HCT116 (cell line): ENCODE data around the gene IFITM5. TPM values are rescaled to one million over a fixed set of nuclear protein-coding genes. Genes with fewer than 3 reads are reported as not detected.

Source experiments
- ATAC-seq: fragments of 200-7000 bp; cut with Tn5 transposase; 2 replicates; pipeline ENCODE4 v1.9.1; 2020; ENCODE audit warnings: mild to moderate bottlenecking, moderate library complexity
- BruUV-seq: library from RNA; stranded (reverse); fragments of 400-500 nt; replicated peaks from 2 replicates; lab custom pipeline; 2021; lab: Mats Ljungman, UMichigan
- CTCF ChIA-PET: fragments of 300-600 bp; sonication (Branson Sonifier 250); formaldehyde crosslinking; loops from one replicate; lab custom pipeline; 2021; ENCODE audit warnings: antibody characterized with exemption; lab: Charles Lee
- POLR2A ChIA-PET: fragments of 300-600, 350-600 bp; sonication (Branson Sonifier 250); formaldehyde crosslinking; loops from one replicate; lab custom pipeline; 2021; ENCODE audit warnings: antibody characterized with exemption; lab: Charles Lee
- RAD21 ChIA-PET, 2 experiments: fragments of 300-600 bp; sonication (Branson Sonifier 250); formaldehyde crosslinking; loops; one replicate each; lab custom pipeline; 2023; ENCODE audit warnings: low total read pairs in 2 of 2; ENCODE audit not compliant: uncharacterized antibody in 2 of 2, unreplicated experiment in 2 of 2, low non-redundant PET in 1 of 2; lab: Charles Lee
- DNase-seq: peaks from one replicate; pipeline ENCODE4 v3.0.0-alpha.2; 2010; ENCODE audit warnings: low read depth, low spot score
- H2AFZ ChIP-seq: fragments of 200-600 bp; shearing (Covaris generic), sonication (generic); 2 replicates; pipeline ENCODE4 v1.6.1; 2017; ENCODE audit warnings: low read depth, mixed run types, mixed read lengths, antibody characterized with exemption, low read length; ENCODE audit not compliant: poor library complexity, severe bottlenecking
- H3K27ac ChIP-seq: 2 replicates; pipeline ENCODE4 v1.5.1; 2012; ENCODE audit warnings: low read depth, low read length
- H3K27me3 ChIP-seq: fragments of 200-600 bp; sonication (generic); 2 replicates; pipeline ENCODE4 v1.6.1; 2016; ENCODE audit warnings: mixed run types, low read length, mixed read lengths; ENCODE audit not compliant: insufficient read depth
- H3K36me3 ChIP-seq, 2 experiments: fragments of 200-500 bp in 1 of 2; fragments of 200-600 bp in 1 of 2; sonication (Bioruptor generic) in 1 of 2; sonication (generic) in 1 of 2; 2 replicates each; pipeline versions ENCODE4 v1.5.1 to v1.6.1; 2014 to 2016; ENCODE audit warnings: low read length in 2 of 2, inconsistent platforms in 1 of 2, mixed read lengths in 1 of 2, mixed run types in 1 of 2; ENCODE audit not compliant: insufficient read depth in 2 of 2, control insufficient read depth in 1 of 2
- H3K4me1 ChIP-seq, 2 experiments: fragments of 200-600 bp in 1 of 2; sonication (generic) in 1 of 2; 2 replicates each; pipeline versions ENCODE4 v1.5.1 to v1.6.1; 2012 to 2017; ENCODE audit warnings: low read length in 2 of 2, inconsistent platforms in 1 of 2, mild to moderate bottlenecking in 1 of 2, mixed read lengths in 1 of 2, mixed run types in 1 of 2, moderate library complexity in 1 of 2; ENCODE audit not compliant: insufficient read depth in 2 of 2, control insufficient read depth in 1 of 2
- H3K4me2 ChIP-seq: fragments of 200-600 bp; sonication (generic); 2 replicates; pipeline ENCODE4 v1.6.1; 2017; ENCODE audit warnings: mixed run types, low read length, mixed read lengths
- H3K4me3 ChIP-seq, 2 experiments: fragments of 200-600 bp in 1 of 2; sonication (generic) in 1 of 2; replicated peaks in 1 of 2; 2 replicates each; pipeline ENCODE4 v1.5.1; 2011 to 2016; ENCODE audit warnings: low read length in 2 of 2, control low read depth in 1 of 2, low read depth in 1 of 2, mild to moderate bottlenecking in 1 of 2, mixed read lengths in 1 of 2, mixed run types in 1 of 2
- H3K79me2 ChIP-seq: fragments of 200-600 bp; sonication (generic); 2 replicates; pipeline ENCODE4 v1.6.1; 2017; ENCODE audit warnings: mild to moderate bottlenecking, mixed run types, low read length, moderate library complexity, mixed read lengths; ENCODE audit not compliant: insufficient read depth
- H3K9ac ChIP-seq: fragments of 200-600 bp; sonication (generic); 2 replicates; pipeline ENCODE4 v1.6.1; 2016; ENCODE audit warnings: low read length, mixed read lengths
- H3K9me2 ChIP-seq: fragments of 200-600 bp; sonication (generic), shearing (Covaris generic); 2 replicates; pipeline ENCODE4 v1.6.1; 2017; ENCODE audit warnings: mixed run types, mild to moderate bottlenecking, moderate library complexity; ENCODE audit not compliant: insufficient read depth
- H3K9me3 ChIP-seq, 2 experiments: fragments of 200-500 bp in 1 of 2; fragments of 200-600 bp in 1 of 2; sonication (Bioruptor generic) in 1 of 2; sonication (generic) in 1 of 2; 2 replicates each; pipeline ENCODE4 v1.6.1; 2014 to 2017; ENCODE audit warnings: low read length in 2 of 2, mixed read lengths in 2 of 2, inconsistent platforms in 1 of 2, low read depth in 1 of 2, mild to moderate bottlenecking in 1 of 2, mixed run types in 1 of 2, moderate library complexity in 1 of 2; ENCODE audit not compliant: control insufficient read depth in 1 of 2, insufficient read depth in 1 of 2
- H4K20me1 ChIP-seq: fragments of 200-600 bp; sonication (generic), shearing (Covaris generic); 2 replicates; pipeline ENCODE4 v1.6.1; 2017; ENCODE audit warnings: mixed run types, mild to moderate bottlenecking, moderate library complexity; ENCODE audit not compliant: insufficient read depth
- ATF3 ChIP-seq: IDR thresholded peaks from 2 replicates; pipeline ENCODE4 v1.6.1; 2012
- CEBPB ChIP-seq: IDR thresholded peaks from 2 replicates; pipeline ENCODE4 v1.6.1; 2012; ENCODE audit warnings: low read depth
- CTCF ChIP-seq, 3 experiments: fragments of 200-600 bp in 1 of 3; sonication (generic) in 1 of 3; IDR thresholded peaks in 2 of 3; conservative IDR thresholded peaks in 1 of 3; 2 replicates each; pipeline ENCODE4 v1.5.1; 2012 to 2017; ENCODE audit warnings: low read depth in 2 of 3, low read length in 2 of 3, antibody characterized with exemption in 1 of 3, borderline replicate concordance in 1 of 3, control low read depth in 1 of 3, mild to moderate bottlenecking in 1 of 3, mixed read lengths in 1 of 3, mixed run types in 1 of 3, moderate library complexity in 1 of 3; ENCODE audit not compliant: insufficient read depth in 1 of 3
- ELF1 ChIP-seq: IDR thresholded peaks from 2 replicates; pipeline ENCODE4 v1.6.1; 2012; ENCODE audit warnings: low read depth, borderline replicate concordance
- EZH2 ChIP-seq: fragments of 200-600 bp; sonication (generic); IDR thresholded peaks from 2 replicates; pipeline ENCODE4 v1.6.1; 2017; ENCODE audit warnings: antibody characterized with exemption, mixed run types
- EZH2phosphoT487 ChIP-seq: fragments of 200-600 bp; IDR thresholded peaks from 2 replicates; pipeline ENCODE4 v1.6.1; 2018; ENCODE audit warnings: antibody characterized with exemption, borderline replicate concordance
- FOSL1 ChIP-seq: IDR thresholded peaks from 2 replicates; pipeline ENCODE4 v1.6.1; 2012; ENCODE audit warnings: low read depth
- JUND ChIP-seq: IDR thresholded peaks from 2 replicates; pipeline ENCODE4 v1.6.1; 2012
- MAX ChIP-seq: IDR thresholded peaks from 2 replicates; pipeline ENCODE4 v1.6.1; 2012
- POLR2AphosphoS5 ChIP-seq: IDR thresholded peaks from 2 replicates; pipeline ENCODE4 v1.6.1; 2011; ENCODE audit warnings: mild to moderate bottlenecking, low read depth, low read length, moderate library complexity
- REST ChIP-seq: IDR thresholded peaks from 2 replicates; pipeline ENCODE4 v1.6.1; 2012; ENCODE audit warnings: low read depth
- SIN3A ChIP-seq: IDR thresholded peaks from 2 replicates; pipeline ENCODE4 v1.6.1; 2012; ENCODE audit warnings: low read depth
- SP1 ChIP-seq: IDR thresholded peaks from 2 replicates; pipeline ENCODE4 v1.6.1; 2012; ENCODE audit warnings: low read depth
- SRF ChIP-seq: IDR thresholded peaks from 2 replicates; pipeline ENCODE4 v1.6.1; 2012; ENCODE audit warnings: low read depth
- YY1 ChIP-seq: IDR thresholded peaks from 2 replicates; pipeline ENCODE4 v1.6.1; 2011; ENCODE audit warnings: low read length, low read depth, moderate library complexity, mild to moderate bottlenecking; ENCODE audit not compliant: insufficient replicate concordance; ENCODE audit errors: extremely low read depth
- ZBTB33 ChIP-seq: IDR thresholded peaks from 2 replicates; pipeline ENCODE4 v1.6.1; 2011; ENCODE audit warnings: mild to moderate bottlenecking, low read length, moderate library complexity; ENCODE audit not compliant: insufficient replicate concordance; ENCODE audit errors: extremely low read depth
- ZFX ChIP-seq: fragments of 450-650 bp; IDR thresholded peaks from 2 replicates; pipeline ENCODE4 v1.6.1; 2017
- intact Hi-C: fragments of 100-400 bp; cut with micrococcal nuclease; formaldehyde crosslinking; loops from 2 replicates; pipeline ENCODE4 v1.10.0; 2022
- total RNA-seq: library from RNA; stranded (reverse); gene quantifications from one replicate; pipeline ENCODE4 v1.2.1, GENCODE V29; 2021; ENCODE audit not compliant: unreplicated experiment

Gene IFITM5
- total RNA-seq, 1 experiment from 2014 or later, result not detected

- Histone ChIP-seq H4K20me1 (no peaks in the 10 kb centered on the region), H3K9me3 (no peaks in the 10 kb centered on the region), H3K9ac (no peak overlapping the region), H3K27ac (no peak overlapping the region), H3K79me2 (no peaks in the 10 kb centered on the region), H3K9me2 (no peaks in the 10 kb centered on the region), H3K36me3 (no peaks in the 10 kb centered on the region), H2AFZ (no peak overlapping the region), H3K4me3 (no peak overlapping the region), H3K27me3 (no peaks in the 10 kb centered on the region), H3K4me2 (no peak overlapping the region), H3K4me1 (peaks cover 0 to 7% of the 10 kb centered on the region in 2 experiments; a peak in 2 of 4 replicates)
- DNase-seq (no peak), ATAC-seq (no peak)
- ChIA-PET POLR2A (no interaction called here), CTCF (no interaction called here), RAD21 (no interaction called here)
- TF ChIP-seq SP1 (no peak), ELF1 (no peak), EZH2 (no peak), MAX (no peak), REST (no peak), EZH2phosphoT487 (no peak), FOSL1 (no peak), POLR2AphosphoS5 (no peak), JUND (no peak), SRF (no peak), CTCF (IDR thresholded peaks at IDR 0.05 in 2 of 3, conservative IDR thresholded peaks at IDR 0.05 in 1 of 3; ENCODE audit: borderline replicate concordance in 1 of 3, insufficient read depth in 1 of 3, low read depth in 2 of 3, low read length in 2 of 3) (no peak), ZFX (no peak), ATF3 (no peak), ZBTB33 (no peak), YY1 (no peak), SIN3A (no peak), CEBPB (no peak)
- BruUV-seq, result no TSS peak
- intact Hi-C loops, result no loop called here
These were observed 27.2 kb upstream of the IFITM5 start for GRCh38 chr11:326592-326841.
